B cell (primary cell): Measurements from ENCODE around the gene MAN2B2. TPM values are rescaled to one million over a fixed set of nuclear protein-coding genes. Genes with fewer than 3 reads are reported as not detected.

Experiments used
- ATAC-seq: fragments of 200-7000 bp; cut with Tn5 transposase; one replicate; pipeline ENCODE4 v1.10.0; 2021; ENCODE audit warnings: low read depth, mild to moderate bottlenecking, moderate number of reproducible peaks, moderate library complexity
- CTCF ChIA-PET: fragments of 350-600 bp; sonication (Branson Sonifier 250); formaldehyde crosslinking; loops from one replicate; lab custom pipeline; 2021; ENCODE audit warnings: antibody characterized with exemption, inconsistent platforms; lab: Charles Lee
- POLR2A ChIA-PET: fragments of 350-600 bp; sonication (Branson Sonifier 250); formaldehyde crosslinking; loops from one replicate; lab custom pipeline; 2021; ENCODE audit warnings: antibody characterized with exemption; lab: Charles Lee
- DNase-seq: peaks from one replicate; pipeline ENCODE4 v3.0.0; 2013
- H2AFZ ChIP-seq: 2 replicates; pipeline ENCODE4 v1.6.1; 2012; ENCODE audit warnings: mild to moderate bottlenecking, low read depth, low read length; ENCODE audit not compliant: insufficient read depth, poor library complexity, severe bottlenecking
- H3K27ac ChIP-seq, 2 donors: 1 replicate in 1 of 2; 2 replicates in 1 of 2; pipeline ENCODE4 v1.5.1; 2012 to 2013; ENCODE audit warnings: low read length in 2 of 2, mild to moderate bottlenecking in 2 of 2, moderate library complexity in 1 of 2
- H3K27me3 ChIP-seq, 4 experiments: fragments of 200-600 bp in 1 of 4; sonication (generic) in 1 of 4; replicated peaks in 1 of 4; 1 replicate in 2 of 4; 2 replicates in 2 of 4; pipeline versions ENCODE4 v1.6.1 to v1.7.0; 2013 to 2016; ENCODE audit warnings: low read length in 3 of 4, mild to moderate bottlenecking in 2 of 4, mixed read lengths in 1 of 4, moderate library complexity in 1 of 4; ENCODE audit not compliant: insufficient read depth in 4 of 4, control insufficient read depth in 3 of 4; ENCODE audit errors: control extremely low read depth in 1 of 4
- H3K36me3 ChIP-seq, 2 experiments: replicated peaks in 1 of 2; 1 replicate in 1 of 2; 2 replicates in 1 of 2; pipeline versions ENCODE4 v1.6.1 to v1.7.1; 2013; ENCODE audit warnings: low read length in 1 of 2; ENCODE audit not compliant: insufficient read depth in 2 of 2, control insufficient read depth in 1 of 2; ENCODE audit errors: control extremely low read depth in 1 of 2, extremely low read depth in 1 of 2
- H3K4me1 ChIP-seq, 2 donors: fragments of 200-600 bp in 1 of 2; sonication (generic) in 1 of 2; 1 replicate in 1 of 2; 2 replicates in 1 of 2; pipeline versions ENCODE4 v1.5.1 to v1.6.1; 2013 to 2017; ENCODE audit warnings: low read length in 2 of 2; ENCODE audit not compliant: control insufficient read depth in 2 of 2, insufficient read depth in 2 of 2
- H3K4me2 ChIP-seq: replicated peaks from 2 replicates; pipeline ENCODE3; 2012; ENCODE audit warnings: mild to moderate bottlenecking, low read depth, low read length; ENCODE audit not compliant: poor library complexity, severe bottlenecking
- H3K4me3 ChIP-seq, 5 experiments: fragments of 200-600 bp in 1 of 5; sonication (generic) in 1 of 5; 1 replicate in 3 of 5; 2 replicates in 2 of 5; pipeline versions ENCODE4 v1.5.1 to v1.7.0; 2011 to 2016; ENCODE audit warnings: low read length in 4 of 5, mild to moderate bottlenecking in 4 of 5, low read depth in 2 of 5, control low read depth in 1 of 5, moderate library complexity in 1 of 5; ENCODE audit not compliant: insufficient read depth in 1 of 5; ENCODE audit errors: control extremely low read depth in 1 of 5, extremely low read depth in 1 of 5
- H3K79me2 ChIP-seq: fragments of 200-600 bp; sonication (generic); one replicate; pipeline ENCODE4 v1.6.0; 2016; ENCODE audit warnings: low read length; ENCODE audit not compliant: control insufficient read depth, insufficient read depth
- H3K9ac ChIP-seq: fragments of 200-600 bp; sonication (generic); 2 replicates; pipeline ENCODE4 v1.6.1; 2017; ENCODE audit warnings: mild to moderate bottlenecking, low read length, moderate library complexity
- H3K9me3 ChIP-seq, 3 donors: one replicate each; pipeline versions ENCODE4 v1.6.1 to v1.7.1; 2013; ENCODE audit warnings: low read length in 2 of 3; ENCODE audit not compliant: control insufficient read depth in 2 of 3, insufficient read depth in 1 of 3; ENCODE audit errors: control extremely low read depth in 1 of 3
- H4K20me1 ChIP-seq: 2 replicates; pipeline ENCODE4 v1.6.0; 2012; ENCODE audit warnings: mild to moderate bottlenecking, low read length; ENCODE audit not compliant: insufficient read depth, control insufficient read depth, poor library complexity, severe bottlenecking
- H3K27ac Mint-ChIP-seq: one replicate; pipeline ENCODE4 v1.8.0; 2021; ENCODE audit warnings: mixed read lengths
- H3K27me3 Mint-ChIP-seq: one replicate; pipeline ENCODE4 v1.8.0; 2021; ENCODE audit warnings: mixed read lengths
- H3K4me1 Mint-ChIP-seq: one replicate; pipeline ENCODE4 v1.8.0; 2021; ENCODE audit warnings: mixed read lengths
- H3K4me3 Mint-ChIP-seq: one replicate; pipeline ENCODE4 v1.8.0; 2021; ENCODE audit warnings: mixed read lengths
- H3K9me3 Mint-ChIP-seq: one replicate; pipeline ENCODE4 v1.8.0; 2022; ENCODE audit warnings: mixed read lengths; ENCODE audit not compliant: insufficient read depth
- CTCF ChIP-seq: fragments of 200-600 bp; IDR thresholded peaks from one replicate; pipeline ENCODE4 v1.8.0; 2022; ENCODE audit warnings: antibody characterized with exemption, mild to moderate bottlenecking
- EZH2 ChIP-seq: IDR thresholded peaks from 2 replicates; pipeline ENCODE4 v1.6.1; 2012; ENCODE audit warnings: borderline replicate concordance, low read depth, mild to moderate bottlenecking, moderate library complexity, low read length; ENCODE audit not compliant: insufficient read depth, poor library complexity, severe bottlenecking
- WGBS: methylation state at CpG from one replicate; pipeline ENCODE4 v1.1.5; 2013; ENCODE audit warnings: missing lambda C conversion rate; ENCODE audit not compliant: insufficient coverage; 5-methylcytosine and 5-hydroxymethylcytosine counted together
- intact Hi-C: fragments of 100-400 bp; cut with micrococcal nuclease; formaldehyde crosslinking; loops from one replicate; pipeline ENCODE4 v1.10.0; 2022
- polyA plus RNA-seq: library from polyadenylated mRNA; depleted of rRNA; stranded (reverse); fragments of >200 nt; gene quantifications from 2 replicates; pipeline ENCODE4 v1.2.3, GENCODE V29; 2012
- total RNA-seq, 2 donors: library from RNA; stranded (reverse); fragments of 120-200 nt in 1 of 2; gene quantifications; 1 replicate in 1 of 2; 2 replicates in 1 of 2; pipeline versions ENCODE4 v1.2.3 to v1.2.4, GENCODE V29; 2013 to 2022

Gene MAN2B2
- total and polyA plus RNA-seq, 2 donors (not counting 1 experiment from before 2014, with no cell fraction given) = 35.0 to 37.0 TPM

GRCh38 chr4:6622744-6623143 lies 47.8 kb downstream of the MAN2B2 start:
- POLR2A ChIA-PET = no interaction called here
- Histone ChIP-seq H3K27me3 (no peaks in the 10 kb centered on the region), H3K4me1 (no peaks in the 10 kb centered on the region), H4K20me1 (no peaks in the 10 kb centered on the region), H3K27ac (no peak overlapping the region), H3K36me3 (peaks cover 0 to 19% of the 10 kb centered on the region in 2 experiments), H2AFZ (no peak overlapping the region), H3K9me3 (peaks cover 0 to 5% (median 0%) of the 10 kb centered on the region in 3 donors), H3K4me3 (no peak overlapping the region), H3K4me2 (no peak overlapping the region), H3K79me2 (no peaks in the 10 kb centered on the region), H3K9ac (no peak overlapping the region)
- no peaks in the 10 kb centered on the region for H3K4me1 Mint-ChIP-seq
- H3K27ac Mint-ChIP-seq = no peak overlapping the region
- no peak for ATAC-seq
- no peaks in the 10 kb centered on the region for H3K9me3 Mint-ChIP-seq
- CTCF ChIA-PET = no interaction called here
- no peaks in the 10 kb centered on the region for H3K27me3 Mint-ChIP-seq
- DNase-seq = no peak
- 96% methylated on average over 2 of the region's 2 CpGs for WGBS
- intact Hi-C loops = no loop called here
- TF ChIP-seq EZH2 (no peak), CTCF (no peak)
- no peak overlapping the region for H3K4me3 Mint-ChIP-seq

GRCh38 chr4:6625256-6625655 lies 50.3 kb downstream of the MAN2B2 start:
- Histone ChIP-seq H3K4me1 (no peaks in the 10 kb centered on the region), H3K9ac (no peak overlapping the region), H2AFZ (no peak overlapping the region), H3K4me2 (no peak overlapping the region), H3K36me3 (peaks cover 0 to 3% of the 10 kb centered on the region in 2 experiments), H3K4me3 (no peak overlapping the region), H3K27me3 (no peaks in the 10 kb centered on the region), H4K20me1 (no peaks in the 10 kb centered on the region), H3K79me2 (no peaks in the 10 kb centered on the region), H3K27ac (no peak overlapping the region), H3K9me3 (peaks cover 0 to 5% (median 0%) of the 10 kb centered on the region in 3 donors)
- CTCF ChIA-PET = no interaction called here
- H3K4me1 Mint-ChIP-seq = no peaks in the 10 kb centered on the region
- H3K27me3 Mint-ChIP-seq = no peaks in the 10 kb centered on the region
- DNase-seq (no peak), ATAC-seq (no peak)
- no peak for TF ChIP-seq EZH2
- TF ChIP-seq CTCF = no peak
- POLR2A ChIA-PET = no interaction called here
- 92% methylated on average over 7 of the region's 9 CpGs for WGBS
- intact Hi-C loops = no loop called here
- H3K27ac Mint-ChIP-seq = no peak overlapping the region
- H3K4me3 Mint-ChIP-seq = no peak overlapping the region
- no peaks in the 10 kb centered on the region for H3K9me3 Mint-ChIP-seq
